ENCODE data around the gene MAP3K6.
"Not testable (repeated sequence)": the region's sequence is repeated elsewhere in the genome, so short reads cannot be mapped to it uniquely, and the experiment has no call there.

MAP3K6 gene

GRCh38 chr1:27394925-27395324, 28.2 kb upstream of the MAP3K6 start:
- no peak for DNase-seq

DNA sequence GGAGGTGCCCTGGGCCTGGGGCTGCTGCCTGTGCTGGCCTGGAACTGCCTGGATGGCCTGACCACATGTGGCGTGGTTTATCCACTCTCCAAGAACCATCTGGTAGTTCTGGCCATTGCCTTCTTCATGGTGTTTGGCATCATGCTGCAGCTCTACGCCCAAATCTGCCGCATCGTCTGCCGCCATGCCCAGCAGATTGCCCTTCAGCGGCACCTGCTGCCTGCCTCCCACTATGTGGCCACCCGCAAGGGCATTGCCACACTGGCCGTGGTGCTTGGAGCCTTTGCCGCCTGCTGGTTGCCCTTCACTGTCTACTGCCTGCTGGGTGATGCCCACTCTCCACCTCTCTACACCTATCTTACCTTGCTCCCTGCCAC, 27.5 kb upstream of the MAP3K6 start:
- no peak for DNase-seq

DNA sequence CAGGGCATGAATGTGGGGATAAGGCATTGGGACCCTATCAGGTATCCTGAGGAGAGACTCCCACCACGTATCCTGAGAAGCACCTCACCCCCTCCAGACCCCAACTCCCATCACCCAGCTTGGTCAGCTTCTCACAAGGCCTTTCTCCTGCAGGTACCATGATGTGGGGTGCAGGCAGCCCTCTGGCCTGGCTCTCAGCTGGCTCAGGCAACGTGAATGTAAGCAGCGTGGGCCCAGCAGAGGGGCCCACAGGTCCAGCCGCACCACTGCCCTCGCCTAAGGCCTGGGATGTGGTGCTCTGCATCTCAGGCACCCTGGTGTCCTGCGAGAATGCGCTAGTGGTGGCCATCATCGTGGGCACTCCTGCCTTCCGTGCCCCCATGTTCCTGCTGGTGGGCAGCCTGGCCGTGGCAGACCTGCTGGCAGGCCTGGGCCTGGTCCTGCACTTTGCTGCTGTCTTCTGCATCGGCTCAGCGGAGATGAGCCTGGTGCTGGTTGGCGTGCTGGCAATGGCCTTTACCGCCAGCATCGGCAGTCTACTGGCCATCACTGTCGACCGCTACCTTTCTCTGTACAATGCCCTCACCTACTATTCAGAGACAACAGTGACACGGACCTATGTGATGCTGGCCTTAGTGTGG, 27.0 kb upstream of the MAP3K6 start:
- no peak for DNase-seq

DNA sequence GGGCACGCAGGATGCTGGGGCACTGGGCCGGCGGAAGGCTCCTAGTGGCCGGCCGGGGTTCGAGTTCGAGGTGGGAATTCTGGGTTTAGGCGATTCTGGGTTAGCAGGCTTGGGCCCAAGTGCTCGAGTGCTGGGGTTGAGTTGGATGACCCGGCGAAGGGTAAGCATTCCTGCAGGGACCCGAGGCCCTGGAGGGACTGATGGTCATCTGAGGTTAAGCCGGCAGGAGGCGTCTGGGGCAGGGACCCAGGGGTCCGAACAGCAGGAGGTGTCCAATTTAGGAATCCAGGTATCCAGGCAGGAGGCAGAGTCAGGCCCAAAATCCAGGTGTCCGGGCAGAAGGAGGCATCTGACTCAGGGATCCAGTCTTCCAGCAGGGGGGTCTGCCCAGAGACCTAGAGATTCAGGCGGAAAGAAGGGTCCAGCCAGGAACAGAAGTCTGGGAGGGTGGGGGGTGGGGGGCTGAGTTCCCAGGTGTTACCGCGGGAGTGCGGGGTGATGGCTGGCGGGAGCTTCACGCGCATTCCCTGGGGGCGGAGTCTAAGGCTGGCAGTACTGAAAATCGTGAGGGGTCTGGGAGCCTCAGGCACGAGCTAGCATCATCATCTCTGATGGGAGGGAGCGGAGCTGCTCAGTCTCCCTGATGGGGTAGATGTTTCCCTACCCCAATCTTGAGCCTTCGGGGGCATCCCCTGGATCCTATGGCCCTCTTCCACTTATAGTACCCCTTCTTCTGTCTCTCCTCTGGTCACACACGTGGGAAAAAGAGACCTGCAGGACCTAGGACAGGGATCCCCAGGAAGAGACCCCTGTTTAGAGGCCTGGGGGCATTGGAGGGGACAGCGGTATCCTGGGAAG, 26.2 kb upstream of the MAP3K6 start:
- no peak for DNase-seq

- peak; percentile 94 for DNase-seq
Observed at GRCh38 chr1:27392096-27392777, 25.5 kb upstream of the MAP3K6 start, which contains the start of gene GPR3. Gene GPR3 (plus strand): TSS chr1:27392622. CDS start chr1:27393799, 1,177 bp downstream.

DNA sequence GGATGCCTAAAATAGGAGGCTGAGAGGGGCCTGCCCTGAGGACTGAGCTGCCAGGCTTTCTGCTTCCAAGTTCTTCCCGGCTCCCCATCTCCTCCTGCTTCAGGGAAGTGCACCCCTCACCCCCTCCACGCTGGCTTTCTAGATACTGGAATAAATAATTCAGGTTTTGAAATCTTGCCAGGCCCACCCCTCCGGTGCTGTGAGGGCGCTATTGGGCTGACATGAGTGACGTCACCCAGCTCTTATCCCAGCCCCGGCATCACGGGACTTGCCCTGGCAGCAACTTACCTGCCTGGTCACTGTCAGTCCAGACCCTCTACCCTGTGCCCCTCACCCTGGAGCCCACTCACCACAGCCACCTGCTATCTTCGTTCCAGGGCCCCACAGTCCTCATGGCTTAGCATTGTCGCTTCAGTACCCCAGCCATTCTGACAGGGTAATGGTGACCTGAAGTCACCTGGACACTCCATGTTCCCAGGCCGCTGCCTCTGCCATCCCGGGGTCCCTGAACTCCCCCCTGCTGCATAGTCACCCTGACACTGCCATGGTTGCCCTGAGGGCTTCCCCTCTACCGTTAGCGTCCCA, 24.8 kb upstream of the MAP3K6 start:
- DNase-seq: peak; percentile 86

DNA sequence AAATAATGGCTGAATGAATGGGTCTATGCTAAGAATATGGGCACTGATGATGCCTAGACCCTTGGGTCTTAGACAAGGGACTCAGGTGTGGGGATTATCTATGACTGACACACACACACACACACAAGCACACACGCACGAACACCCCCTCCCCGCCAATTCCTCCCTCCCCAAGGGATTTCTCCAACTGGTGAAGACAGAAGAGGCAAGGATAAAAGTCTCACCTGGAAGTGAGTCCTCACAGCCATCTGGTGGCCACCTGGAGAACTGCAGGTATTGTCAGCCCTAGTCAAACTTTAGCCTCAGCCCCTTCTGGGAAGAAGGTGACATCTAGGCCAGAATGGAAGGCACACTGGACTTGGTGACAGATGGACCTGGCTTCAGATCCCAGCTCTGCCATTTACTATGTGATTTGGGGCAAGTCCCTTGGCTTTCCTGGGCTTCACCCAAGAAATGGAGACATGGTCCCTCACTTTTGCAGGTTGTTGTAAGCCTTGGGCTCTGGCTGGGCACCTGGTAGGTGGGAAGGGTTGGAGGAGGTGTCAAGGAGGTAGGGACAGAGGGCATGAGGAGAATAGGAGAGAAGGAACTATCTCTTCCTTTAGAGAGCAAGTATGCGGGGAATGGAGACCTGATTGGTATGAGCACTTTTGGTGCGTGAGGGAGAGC, 21.7 kb upstream of the MAP3K6 start:
- peak; percentile 62 for DNase-seq

- not testable (repeated sequence) for DNase-seq
Observed at GRCh38 chr1:27384797-27385196, 18.0 kb upstream of the MAP3K6 start.

DNA sequence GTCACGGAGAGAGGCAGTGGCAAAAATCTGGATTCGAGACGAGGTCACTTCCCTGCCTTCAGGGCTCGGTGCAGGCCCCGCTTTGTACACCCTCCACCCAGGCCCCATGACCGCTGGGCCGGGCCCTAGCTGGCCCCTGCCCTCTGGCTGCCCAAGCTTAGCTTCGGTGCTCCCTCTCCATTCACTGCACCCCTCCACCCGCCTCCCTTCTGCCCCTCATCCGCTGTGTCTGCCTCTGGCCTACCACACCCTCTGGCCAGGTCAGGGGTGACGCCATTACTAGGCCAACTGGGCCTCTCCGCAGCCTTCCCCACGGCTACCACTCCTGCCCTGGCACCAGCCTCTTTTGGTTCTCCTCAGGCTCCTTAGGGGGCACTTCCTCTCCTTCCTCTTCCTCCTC, 16.9 kb upstream of the MAP3K6 start:
- DNase-seq: no peak

GRCh38 chr1:27383039-27383605, 16.4 kb upstream of the MAP3K6 start, which contains the start of gene CD164L2:
Gene CD164L2 (minus strand): TSS chr1:27383333. CDS start chr1:27383239, 94 bp downstream.
- no peak for DNase-seq

GRCh38 chr1:27381969-27382762, 15.4 kb upstream of the MAP3K6 start:
- DNase-seq: no peak

- no peak for DNase-seq
Observed at GRCh38 chr1:27380766-27381733, 14.3 kb upstream of the MAP3K6 start.

- no peak for DNase-seq
Observed at GRCh38 chr1:27380224-27380623, 13.5 kb upstream of the MAP3K6 start.

GRCh38 chr1:27379564-27380122, 12.9 kb upstream of the MAP3K6 start:
- peak; percentile 27 for DNase-seq

DNA sequence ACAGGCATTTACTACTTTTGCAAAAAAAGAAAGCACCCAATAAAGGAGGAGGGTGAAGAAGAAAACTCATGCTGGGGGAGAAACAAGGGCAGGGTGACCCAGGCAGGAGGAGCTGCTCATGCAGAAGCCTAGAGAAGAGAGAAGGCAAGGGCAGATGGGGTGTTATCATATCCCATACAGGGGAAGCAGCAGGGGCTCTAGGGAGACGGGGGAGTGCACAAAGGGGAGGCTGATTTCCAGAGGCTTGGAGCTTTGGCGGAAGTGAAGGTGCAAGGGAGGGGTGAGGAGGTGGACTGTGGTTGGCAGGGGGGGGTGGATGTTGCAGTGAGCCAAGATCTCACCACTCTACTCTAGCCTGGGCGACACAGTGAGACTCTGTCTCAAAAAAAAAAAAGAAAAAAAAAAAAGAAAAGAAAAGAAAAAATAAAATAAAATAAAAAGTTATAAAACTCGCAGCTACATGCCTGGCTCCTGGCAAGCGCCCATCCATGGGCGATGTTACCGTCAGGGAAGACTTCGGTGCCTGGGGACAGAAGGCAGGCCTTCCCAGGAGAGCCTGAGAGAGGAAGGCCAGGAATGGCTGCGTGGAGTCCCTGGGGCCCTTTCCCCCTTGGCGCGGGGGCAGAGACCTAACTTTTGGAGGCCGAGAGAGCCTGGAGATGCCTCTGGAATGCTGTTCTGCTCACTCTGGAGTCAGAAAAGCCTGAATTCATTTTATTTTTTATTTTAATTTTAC, 11.2 kb upstream of the MAP3K6 start:
- DNase-seq: no peak

DNA sequence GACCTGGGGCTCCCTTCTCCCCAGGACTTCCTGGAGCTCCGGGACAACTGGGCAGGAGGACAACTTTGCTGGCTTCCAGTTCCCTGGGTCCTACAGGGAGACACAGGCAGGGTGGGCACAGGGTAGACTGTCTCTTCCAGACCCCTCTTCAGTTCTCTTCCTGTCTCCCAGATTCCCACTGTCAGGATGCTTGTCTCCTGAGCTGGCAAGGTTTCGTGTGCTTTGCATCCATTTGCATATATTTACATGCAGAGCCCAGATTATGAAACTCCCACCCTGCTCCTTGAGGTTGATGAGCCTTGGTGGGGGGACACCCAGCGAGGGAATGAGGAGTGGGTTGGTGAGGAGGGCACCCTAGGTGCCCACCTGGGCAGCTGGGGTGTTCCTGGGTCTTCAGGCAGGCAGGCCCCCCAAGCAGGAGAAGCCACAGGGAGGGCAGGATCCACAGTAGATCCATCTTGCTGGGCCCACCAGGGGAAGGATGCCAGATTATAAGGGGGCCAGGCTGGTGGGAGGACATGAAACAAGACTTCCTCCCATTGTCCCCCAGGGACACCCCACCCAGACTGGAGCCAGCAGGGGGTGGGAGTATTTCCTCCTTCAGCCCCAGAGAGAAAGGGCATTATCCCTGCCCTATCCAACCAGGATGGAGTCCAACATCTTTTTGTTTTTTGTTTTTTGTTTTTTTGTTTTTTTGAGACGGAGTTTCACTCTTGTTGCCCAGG, 7.8 kb upstream of the MAP3K6 start, which contains the start of gene FCN3:
TSS of gene FCN3 (minus strand) at position 463 of the 725 bp plus-strand sequence. CDS start at position 457, 6 bp downstream.
- DNase-seq: no peak

- DNase-seq: no peak
Observed at GRCh38 chr1:27372808-27373690, 6.3 kb upstream of the MAP3K6 start.

Measured in COR-L47 (cell line).